ENCODE measurements around the gene SRSF7. TPM values are rescaled to one million over a fixed set of nuclear protein-coding genes. Genes with fewer than 3 reads are reported as not detected.
"Not testable (repeated sequence)": the region's sequence is repeated elsewhere in the genome, so short reads cannot be mapped to it uniquely, and the experiment has no call there.

The SRSF7 gene
- total RNA-seq, 1 donor, result 126 TPM

GRCh38 chr2:38704664-38705063 is 46.5 kb downstream of the SRSF7 start:
- DNase-seq (ENCODE audit: low read depth), result no peak
- TF ChIP-seq CTCF (IDR thresholded peaks at IDR 0.05; ENCODE audit: insufficient read depth, low read length), result no peak

GRCh38 chr2:38703336-38703735 is 47.8 kb downstream of the SRSF7 start:
- not testable (repeated sequence) for DNase-seq (ENCODE audit: low read depth); H3K4me3 ChIP-seq (ENCODE audit: low read depth, low read length)

More at GRCh38 chr2:38704664-38705063, 46.5 kb downstream of the SRSF7 start:
- H3K4me3 ChIP-seq (ENCODE audit: low read depth, low read length), result no peak overlapping the region

GRCh38 chr2:38702413-38702812 is 48.7 kb downstream of the SRSF7 start:
- DNase-seq (ENCODE audit: low read depth), result peak; percentile 86
- no peak for TF ChIP-seq CTCF (IDR thresholded peaks at IDR 0.05; ENCODE audit: insufficient read depth, low read length)

GRCh38 chr2:38701542-38701941 is 49.6 kb downstream of the SRSF7 start:
- DNase-seq (ENCODE audit: low read depth), result no peak
- no peak for TF ChIP-seq CTCF (IDR thresholded peaks at IDR 0.05; ENCODE audit: insufficient read depth, low read length)
- no peak overlapping the region for H3K4me3 ChIP-seq (ENCODE audit: low read depth, low read length)

More at GRCh38 chr2:38702413-38702812, 48.7 kb downstream of the SRSF7 start:
- no peak overlapping the region for H3K4me3 ChIP-seq (ENCODE audit: low read depth, low read length)

- no peak for DNase-seq (ENCODE audit: low read depth)
- TF ChIP-seq CTCF (IDR thresholded peaks at IDR 0.05; ENCODE audit: insufficient read depth, low read length), result no peak
Measured at GRCh38 chr2:38700881-38701458, 50.2 kb downstream of the SRSF7 start.

GRCh38 chr2:38700113-38700785 is 50.9 kb downstream of the SRSF7 start:
- no peak for DNase-seq (ENCODE audit: low read depth)
- no peak overlapping the region for H3K4me3 ChIP-seq (ENCODE audit: low read depth, low read length)
- TF ChIP-seq CTCF (IDR thresholded peaks at IDR 0.05; ENCODE audit: insufficient read depth, low read length), result no peak

More at GRCh38 chr2:38700881-38701458, 50.2 kb downstream of the SRSF7 start:
- H3K4me3 ChIP-seq (ENCODE audit: low read depth, low read length), result no peak overlapping the region

- DNase-seq (ENCODE audit: low read depth), result no peak
- no peak for TF ChIP-seq CTCF (IDR thresholded peaks at IDR 0.05; ENCODE audit: insufficient read depth, low read length)
- H3K4me3 ChIP-seq (ENCODE audit: low read depth, low read length), result no peak overlapping the region
Measured at GRCh38 chr2:38698467-38699003, 52.6 kb downstream of the SRSF7 start.
